NCI-H2171 treated with DMSO at 0.1 percent for 48 hours (cell line): ENCODE data around the gene BTBD7.

Experiments
- DNase-seq: peaks from one replicate; lab custom pipeline; 2025; lab: John Stamatoyannopoulos, UW

BTBD7 gene

DNA sequence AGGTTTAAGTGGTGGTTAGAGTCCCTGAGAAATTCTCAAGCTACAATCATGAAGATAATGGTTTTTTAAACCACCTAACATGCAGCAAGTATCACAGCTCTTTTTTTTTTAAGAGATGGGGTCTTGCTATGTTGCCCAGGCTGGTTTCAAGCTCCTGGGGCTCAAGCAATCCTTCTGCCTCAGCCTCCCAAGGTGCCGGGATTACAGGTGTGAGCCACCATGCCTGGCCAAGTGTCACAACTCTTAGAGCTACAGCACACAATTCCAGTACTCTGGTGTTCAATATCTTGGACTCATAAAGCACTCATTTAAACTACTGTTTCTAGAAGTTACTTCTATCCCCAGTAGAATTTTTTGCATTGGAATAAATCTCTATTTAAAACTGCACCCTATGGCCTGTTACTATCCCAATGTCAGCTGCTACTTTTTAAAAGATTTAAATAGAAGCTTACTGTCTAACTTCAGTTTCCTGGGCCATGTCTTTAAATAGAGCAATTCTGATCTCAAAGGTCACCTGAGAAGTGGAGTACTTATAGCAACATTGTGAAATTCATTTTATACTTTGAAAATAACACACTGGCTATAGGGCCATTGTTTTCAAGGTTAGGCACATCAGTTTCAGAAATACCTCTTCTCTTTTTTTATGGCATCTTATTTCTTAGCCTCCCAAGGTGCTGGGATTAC lies 137.4 kb downstream of the BTBD7 start:
- DNase-seq = no peak
